Epithelial cell of proximal tubule (primary cell): ENCODE results near the gene FAM200C. TPM values are rescaled to one million over a fixed set of nuclear protein-coding genes. Genes with fewer than 3 reads are reported as not detected.

ENCODE experiments used
- DNase-seq: peaks from one replicate; pipeline ENCODE4 v3.0.0-alpha.2; 2011; ENCODE audit warnings: low read depth
- H3K4me3 ChIP-seq: 2 replicates; pipeline ENCODE4 v1.5.1; 2011; ENCODE audit warnings: low read depth, mild to moderate bottlenecking, low read length
- CTCF ChIP-seq: conservative IDR thresholded peaks from 2 replicates; pipeline ENCODE4 v1.5.1; 2012; ENCODE audit warnings: low read depth, mild to moderate bottlenecking, low read length
- total RNA-seq: library from RNA; depleted of rRNA; stranded (reverse); fragments of >200 nt; gene quantifications from 2 replicates; pipeline ENCODE4 v1.2.3, GENCODE V29; 2015

FAM200C gene
- 1.3 and 2.5 TPM in 2 replicates for total RNA-seq

DNA sequence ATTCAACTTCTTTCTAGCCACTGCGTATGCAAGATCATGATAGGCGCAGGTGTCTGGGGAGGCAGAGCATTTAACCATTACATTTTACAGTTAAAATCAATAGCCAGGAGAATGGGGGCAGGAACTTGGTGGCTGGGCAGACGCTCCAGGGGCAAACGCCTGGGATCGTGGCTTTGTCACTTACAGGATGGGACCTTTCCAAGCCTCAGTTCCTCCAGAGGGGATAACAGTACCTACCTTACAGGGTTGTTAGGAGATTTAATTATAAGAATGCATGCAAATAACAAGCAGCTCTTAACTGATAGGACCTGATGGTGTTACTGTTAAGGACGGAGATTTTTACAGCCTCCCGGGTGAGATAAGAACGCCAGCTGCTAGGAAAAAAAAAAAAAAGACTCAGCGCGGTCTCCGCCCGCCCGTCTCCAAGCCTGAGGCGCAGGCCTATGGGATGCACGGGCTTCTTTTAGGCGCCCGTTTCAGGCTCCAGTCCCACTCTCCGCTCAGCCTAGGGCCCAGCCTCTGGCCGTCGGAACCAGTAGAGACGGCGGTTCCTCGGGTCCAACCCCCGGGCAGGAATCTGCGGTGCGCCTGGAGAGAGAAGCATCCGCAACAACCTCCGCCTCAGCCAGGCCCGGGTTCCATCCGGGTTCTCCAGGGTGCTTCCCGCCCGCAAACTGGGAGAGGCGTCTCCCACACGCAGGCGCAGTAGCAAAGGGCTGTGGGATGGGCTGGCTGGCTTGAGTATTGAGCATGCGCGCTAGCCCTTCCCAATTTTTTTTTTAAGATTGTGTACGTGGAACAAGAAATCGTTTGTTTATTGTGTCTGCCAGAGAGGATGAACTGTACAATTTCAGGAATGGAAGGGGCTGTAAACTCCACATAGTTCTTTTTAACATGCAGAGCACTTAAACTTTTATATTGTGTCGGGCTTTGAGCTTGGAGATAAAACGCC lies at the start of gene FAM200C:
FAM200C (minus strand) TSS at position 653 of the 952 bp plus-strand sequence. CDS start 4,564 bp downstream, outside the sequence.
- peak within 1 kb of the TSS; percentile 70 for H3K4me3 ChIP-seq
- DNase-seq = peak; percentile 41
- no peak for TF ChIP-seq CTCF

DNA sequence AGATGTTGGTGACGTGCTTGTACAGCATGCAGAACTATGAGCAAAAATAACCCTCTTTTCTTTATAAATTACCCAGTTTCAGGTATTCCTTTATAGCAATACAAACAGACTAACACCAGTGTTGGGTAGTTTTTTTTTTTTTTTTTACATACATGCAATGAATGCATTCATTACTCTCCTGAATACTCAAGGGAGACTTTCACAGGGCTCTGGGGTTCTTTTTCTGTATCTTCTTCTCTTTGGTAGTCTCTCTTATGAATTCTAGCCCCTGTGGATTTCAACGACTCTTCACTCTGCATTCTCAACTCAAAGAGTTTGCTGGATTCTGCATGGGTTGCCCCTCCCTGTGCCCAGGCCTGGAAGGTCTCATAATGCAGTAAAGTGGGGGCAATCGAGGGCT lies 49.6 kb upstream of the FAM200C start:
- no peak for DNase-seq
- no peak overlapping the region for H3K4me3 ChIP-seq
- TF ChIP-seq CTCF = no peak

DNA sequence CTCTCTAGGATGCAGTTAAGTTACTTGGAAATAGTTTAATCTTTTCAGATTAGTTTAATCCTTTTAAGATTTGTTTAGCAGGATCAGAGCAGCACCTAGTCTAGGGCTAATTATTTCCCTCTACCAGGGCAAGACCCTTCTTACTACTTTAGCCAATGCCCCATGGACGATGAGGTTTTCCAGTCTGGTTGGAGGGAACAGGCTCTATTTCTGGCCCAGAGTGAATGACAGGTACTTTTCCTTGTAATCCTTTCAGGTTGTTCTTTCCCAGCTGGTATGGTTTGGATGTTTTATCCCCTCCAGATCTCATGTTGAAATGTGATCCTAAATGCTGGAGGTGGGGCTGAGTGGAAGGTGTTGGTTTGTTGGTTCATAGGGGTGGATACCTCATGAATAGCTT lies 49.0 kb upstream of the FAM200C start:
- no peak for TF ChIP-seq CTCF

GRCh38 chr5:160445751-160446150 lies 45.9 kb upstream of the FAM200C start:
- DNase-seq = no peak
- TF ChIP-seq CTCF = no peak
- H3K4me3 ChIP-seq = no peak overlapping the region

More for the DNA sequence above, 49.0 kb upstream of the FAM200C start:
- DNase-seq = no peak
- no peak overlapping the region for H3K4me3 ChIP-seq

- no peak for TF ChIP-seq CTCF
- DNase-seq = no peak
- H3K4me3 ChIP-seq = no peak overlapping the region
These were observed 45.3 kb upstream of the FAM200C start for GRCh38 chr5:160445132-160445531.

DNA sequence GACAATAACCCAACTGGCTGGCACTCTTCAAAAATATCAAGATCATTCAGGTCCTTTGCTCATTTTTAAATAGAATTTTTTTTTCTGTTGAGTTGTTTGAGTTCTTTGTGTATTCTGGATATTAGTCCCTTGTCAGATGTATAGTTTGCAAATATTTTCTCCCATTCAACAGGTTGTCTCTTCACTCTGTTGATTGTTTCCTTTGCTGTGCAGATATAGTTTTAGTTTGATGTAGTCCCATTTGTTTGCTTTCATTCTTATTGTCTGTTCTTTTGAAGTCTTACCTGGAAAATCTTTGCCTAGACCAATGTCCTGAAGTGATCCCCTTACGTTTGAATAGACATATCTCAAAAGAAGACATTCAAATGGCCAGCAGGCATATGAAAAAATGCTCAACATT lies 44.6 kb upstream of the FAM200C start:
- H3K4me3 ChIP-seq = no peak overlapping the region
- no peak for TF ChIP-seq CTCF
- DNase-seq = no peak
